ENCODE data around the gene KCTD10.
"Not testable (repeated sequence)": the region's sequence is repeated elsewhere in the genome, so short reads cannot be mapped to it uniquely, and the experiment has no call there.

The KCTD10 gene

DNA sequence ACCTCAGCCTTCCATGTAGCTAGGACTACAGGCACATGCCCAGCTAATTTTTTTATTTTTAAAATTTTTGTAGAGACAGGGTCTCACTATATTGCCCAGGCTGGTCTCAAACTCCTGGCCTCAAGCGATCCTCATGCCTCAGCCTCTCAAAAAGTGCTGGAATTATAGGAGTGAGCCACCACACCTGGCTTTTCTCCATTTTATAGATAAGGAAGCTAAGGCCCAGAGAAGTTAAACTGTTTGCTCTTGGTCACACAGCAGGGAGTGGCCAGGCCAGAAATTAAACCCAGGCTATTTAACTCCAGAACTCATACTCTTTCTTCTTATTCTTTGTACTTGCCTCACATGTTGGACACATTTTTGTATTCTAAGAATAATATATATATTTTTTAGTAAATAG lies 16.8 kb upstream of the KCTD10 start:
- DNase-seq: no peak

DNA sequence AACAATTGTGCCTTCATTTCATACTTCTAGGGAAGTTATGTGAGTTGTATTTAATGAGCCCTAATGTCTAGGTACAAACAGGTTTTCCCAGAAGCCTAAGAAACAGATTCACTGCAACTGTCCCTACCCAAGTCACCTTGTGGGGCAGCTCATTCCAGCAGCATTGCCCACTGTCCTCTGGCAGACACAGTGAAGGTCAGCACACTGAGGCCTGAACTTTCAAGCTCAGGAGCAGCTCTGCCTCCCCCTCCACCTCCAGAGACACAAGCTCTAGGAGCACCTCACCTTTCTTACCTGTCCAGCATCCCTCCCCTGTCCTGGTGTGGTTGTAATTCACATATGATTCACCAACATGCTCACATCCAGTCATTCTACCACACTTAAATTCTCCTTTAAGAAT lies 16.0 kb upstream of the KCTD10 start:
- no peak for DNase-seq

DNA sequence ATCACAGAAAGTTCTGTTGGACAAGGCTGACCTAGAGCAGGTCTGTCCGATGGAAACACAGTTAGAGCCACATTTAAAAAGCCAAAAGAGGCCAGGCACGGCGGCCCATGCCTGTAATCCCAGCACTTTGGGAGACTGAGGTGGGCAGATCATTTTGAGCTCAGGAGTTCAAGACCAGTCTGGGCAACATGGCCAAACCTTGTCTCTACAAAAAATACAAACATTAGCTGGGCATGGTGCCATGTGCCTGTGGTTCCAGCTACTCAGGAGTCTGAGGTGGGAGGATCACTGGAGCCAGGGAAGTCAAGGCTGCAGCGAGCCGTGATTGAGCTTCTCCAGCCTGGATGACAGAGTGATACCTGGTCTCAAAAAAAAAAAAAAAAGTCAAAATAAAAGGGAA lies 15.3 kb upstream of the KCTD10 start:
- no peak for DNase-seq

DNA sequence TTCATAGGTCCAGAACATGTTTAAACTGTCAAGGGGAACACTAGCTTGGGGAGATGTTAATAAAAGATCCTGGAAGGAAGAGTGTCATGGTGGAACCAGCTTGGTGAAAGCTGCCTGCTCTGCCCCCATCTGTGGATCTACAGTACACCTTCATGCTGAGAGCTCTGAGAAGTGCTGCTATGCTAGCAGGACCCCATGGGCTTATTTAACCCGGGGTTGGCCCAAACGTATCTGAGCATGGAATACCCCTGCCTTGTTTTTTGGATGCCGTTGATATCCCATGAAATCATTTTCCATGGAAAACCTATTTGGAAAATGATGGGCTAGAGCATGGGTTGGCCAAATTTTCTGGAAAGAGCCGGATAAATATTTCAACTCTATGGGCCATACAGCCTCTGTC lies 14.6 kb upstream of the KCTD10 start:
- no peak for DNase-seq

DNA sequence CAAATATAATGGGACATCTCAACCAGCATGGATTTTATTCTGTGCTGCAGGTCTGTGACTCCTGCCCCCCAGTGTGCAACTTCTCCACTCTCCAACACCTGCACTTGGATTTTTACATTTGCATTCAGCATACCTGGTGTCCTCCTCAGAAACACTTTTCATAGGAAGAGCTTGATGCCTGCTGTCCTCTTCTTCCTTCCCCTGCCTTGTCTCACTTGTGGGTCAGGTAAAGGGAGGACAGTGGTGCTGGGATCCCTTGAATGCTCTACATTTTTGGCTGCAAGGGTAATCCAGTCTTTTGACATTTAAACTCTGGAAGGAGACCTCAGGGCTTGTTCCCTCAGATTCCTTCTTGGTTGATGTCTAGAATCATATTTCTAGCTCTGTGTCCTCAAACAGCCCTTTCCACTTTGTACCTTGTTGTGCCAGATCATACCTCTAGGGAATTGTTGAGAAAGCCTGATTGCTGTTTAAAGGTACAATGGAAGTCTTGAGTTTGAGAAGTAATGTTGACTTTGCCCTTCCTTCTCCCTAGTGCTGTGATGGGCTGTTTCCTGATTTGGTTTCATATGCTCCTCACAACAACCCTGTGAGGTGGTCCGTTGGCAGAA lies 13.0 kb upstream of the KCTD10 start:
- DNase-seq: no peak

DNA sequence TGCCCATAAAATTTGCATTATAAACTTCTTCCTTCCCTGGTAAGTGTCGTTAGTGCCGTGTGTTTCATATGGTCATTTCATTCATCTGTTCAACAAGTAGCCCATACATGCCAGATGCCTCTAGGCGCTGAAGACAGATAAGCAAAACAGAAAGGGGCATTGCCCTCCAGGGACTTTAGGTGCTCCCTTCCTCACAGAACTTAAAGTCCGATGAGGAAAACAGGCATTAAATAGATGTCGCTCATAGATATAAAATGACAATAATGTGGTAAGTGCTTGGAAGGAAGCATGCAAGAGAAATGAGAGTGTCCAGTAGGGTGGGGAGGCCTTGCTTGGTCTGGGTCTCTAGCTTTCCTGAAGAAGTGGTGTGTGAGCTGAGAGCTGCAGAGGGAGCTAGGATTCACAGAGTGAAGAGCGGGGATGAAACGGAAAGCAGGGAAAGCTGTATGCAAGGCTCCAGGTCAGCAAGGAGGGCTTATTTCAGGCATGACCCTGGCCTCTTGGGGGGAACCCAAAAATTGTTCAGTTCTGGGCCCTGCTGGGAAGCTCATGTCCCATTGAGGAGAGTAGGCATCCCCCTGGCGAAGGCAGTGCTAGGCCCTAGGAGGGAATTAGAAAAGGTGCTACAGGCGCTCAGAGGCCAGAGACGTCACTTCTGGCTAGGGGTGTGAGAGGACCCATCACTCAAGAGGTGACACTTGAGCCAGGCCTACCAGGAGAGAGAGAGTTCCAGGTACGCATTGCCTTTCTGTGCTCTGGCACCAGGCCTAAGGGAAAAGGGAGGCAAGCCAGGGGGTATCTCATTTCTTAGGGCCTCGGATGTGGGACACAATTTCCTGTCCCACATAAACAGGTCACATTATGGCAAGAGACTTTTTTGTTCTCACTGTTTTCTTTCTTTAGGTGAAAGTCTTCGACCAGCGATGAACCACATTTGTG lies 12.2 kb upstream of the KCTD10 start:
- DNase-seq: no peak

DNA sequence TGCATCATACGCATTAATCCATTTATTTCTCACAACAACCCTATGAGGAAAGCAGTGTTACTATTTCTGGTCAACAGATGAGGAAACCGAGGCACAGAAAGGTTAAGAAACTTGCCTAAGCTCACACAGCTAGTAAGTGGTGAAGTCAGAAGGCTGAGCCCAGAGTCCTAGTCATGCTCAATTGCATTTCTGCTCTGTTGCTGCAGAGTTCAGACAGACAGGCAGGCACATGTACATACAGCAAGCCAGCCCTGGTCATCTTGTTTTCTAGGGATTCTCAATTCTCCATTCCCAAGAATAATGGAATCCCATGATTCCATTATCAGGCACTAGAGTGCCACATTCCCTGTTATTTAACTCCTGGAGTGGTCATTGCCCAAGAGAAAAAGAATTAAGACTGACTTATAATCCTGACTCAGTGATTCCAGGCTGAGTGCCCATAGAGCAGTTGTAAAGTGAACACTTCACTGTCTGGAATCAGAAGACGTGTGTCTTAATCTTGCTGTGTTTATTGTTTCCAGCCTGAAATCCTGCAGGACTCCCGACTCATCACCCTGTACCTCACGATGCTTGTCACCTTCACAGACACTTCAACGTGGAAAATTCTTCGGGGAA lies 11.1 kb upstream of the KCTD10 start:
- DNase-seq: no peak

DNA sequence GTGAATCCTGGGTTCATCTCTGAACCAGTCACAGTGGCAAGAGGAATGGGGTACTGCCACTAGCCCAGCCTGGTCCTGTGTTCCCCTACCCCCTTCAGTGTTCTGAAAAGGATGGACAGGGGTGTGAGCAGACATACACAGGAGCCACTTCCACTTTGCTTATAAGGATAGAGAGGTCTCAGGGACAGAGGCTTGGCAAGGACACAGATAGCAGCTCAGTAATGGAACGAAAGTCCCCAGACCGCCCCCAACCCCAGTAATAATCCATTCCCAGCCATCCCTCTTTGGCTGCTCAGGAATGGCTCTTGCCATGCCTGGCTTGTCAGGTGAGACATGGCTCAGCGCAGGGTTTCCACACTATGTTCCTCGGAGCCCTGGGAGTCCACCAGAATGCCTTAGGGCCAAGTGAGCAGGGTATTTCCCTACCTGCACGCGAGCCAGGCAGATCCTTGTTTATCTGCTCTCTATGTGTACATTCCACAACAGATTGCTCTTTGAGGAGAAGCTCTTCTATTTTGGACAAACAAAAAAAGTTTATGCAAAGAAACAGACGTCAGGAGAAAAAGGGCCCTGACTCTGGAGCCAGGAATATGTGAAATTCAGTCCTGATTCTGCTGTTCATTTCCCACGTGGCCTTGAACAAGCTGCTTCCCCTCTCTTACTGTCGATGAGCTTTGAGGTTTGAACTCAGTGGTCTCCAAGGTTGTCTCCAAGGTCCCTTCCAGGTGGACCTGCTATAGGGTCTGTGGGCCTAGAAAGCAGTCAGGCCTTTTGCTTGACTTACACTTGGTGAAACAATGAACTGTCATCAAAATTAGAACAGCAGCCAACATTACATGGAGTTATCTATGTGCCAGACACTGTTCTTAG lies 10.3 kb upstream of the KCTD10 start:
- no peak for DNase-seq

DNA sequence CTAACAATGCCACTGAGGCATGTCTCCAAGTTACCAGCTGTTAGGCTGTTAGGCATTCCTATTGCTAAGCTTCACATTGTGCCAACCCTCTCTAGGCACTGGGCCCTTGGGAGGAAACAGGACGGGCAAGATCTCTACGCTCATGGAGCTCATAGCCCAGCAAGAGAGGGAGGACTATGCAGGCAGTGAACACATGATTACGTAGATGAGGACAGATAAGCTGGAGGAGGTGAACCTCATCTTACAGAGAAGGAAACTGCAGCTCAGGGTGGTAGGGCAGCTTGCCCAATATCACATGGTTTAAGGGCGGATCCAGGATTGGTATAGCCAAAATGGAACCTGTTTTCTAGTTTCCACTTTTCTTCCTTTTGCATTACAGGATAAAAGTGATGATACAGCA lies 8.1 kb upstream of the KCTD10 start:
- no peak for DNase-seq

DNA sequence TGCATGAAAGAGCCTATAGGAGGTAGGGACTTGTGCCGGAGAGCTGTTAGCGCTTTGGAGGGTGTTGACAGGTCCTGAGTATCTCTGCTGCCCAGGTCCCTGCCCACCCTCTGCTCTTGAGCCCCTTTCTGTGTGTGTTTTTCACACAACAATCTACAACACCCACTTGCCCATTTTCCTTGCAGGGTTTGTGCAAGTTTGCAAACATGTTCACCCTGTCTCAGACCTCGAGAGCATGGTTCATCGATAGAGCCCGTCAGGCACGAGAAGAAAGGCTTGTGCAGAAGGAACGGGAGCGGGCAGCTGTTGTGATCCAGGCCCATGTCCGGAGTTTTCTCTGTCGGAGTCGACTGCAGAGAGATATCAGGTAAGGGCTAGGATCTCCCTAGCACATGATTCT lies 6.2 kb upstream of the KCTD10 start:
- no peak for DNase-seq

DNA sequence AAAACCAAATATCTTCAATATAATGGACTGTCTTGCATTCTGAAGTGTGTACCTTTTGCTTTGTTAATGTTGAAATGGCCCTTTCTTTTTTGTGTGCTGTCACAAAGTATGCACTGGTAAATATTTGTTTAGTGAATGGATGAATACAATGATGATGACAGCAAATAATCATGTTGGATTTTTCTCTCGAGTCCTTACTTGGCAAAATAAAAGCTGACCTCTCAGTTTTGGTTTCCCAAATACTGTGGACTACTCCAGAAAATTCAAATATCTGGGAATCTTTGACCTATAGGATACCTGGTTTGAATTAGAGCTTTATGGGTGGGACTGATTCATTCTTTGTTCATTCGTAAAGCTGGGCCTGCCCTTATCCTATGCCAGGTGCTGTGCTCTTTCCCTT lies 5.8 kb upstream of the KCTD10 start:
- no peak for DNase-seq

DNA sequence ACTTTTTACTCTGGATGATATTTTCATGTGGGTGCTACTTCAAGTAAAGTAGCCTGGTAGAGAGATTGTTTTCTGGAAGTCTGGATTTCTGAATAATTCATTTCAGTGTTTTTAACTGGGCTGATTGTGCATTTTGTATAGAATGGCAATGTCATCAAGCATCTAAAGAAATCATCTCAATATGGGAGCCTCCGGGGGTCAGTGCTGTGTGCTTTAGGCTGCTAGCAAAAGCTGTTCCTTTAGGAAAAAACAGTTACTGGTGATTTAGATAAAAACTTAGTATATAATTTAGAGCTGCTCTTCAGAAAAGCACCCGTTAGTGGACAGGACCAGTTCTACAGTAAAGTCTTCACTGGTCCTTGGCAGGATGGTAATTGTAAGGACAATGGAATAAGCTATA lies 5.4 kb upstream of the KCTD10 start:
- DNase-seq: no peak

DNA sequence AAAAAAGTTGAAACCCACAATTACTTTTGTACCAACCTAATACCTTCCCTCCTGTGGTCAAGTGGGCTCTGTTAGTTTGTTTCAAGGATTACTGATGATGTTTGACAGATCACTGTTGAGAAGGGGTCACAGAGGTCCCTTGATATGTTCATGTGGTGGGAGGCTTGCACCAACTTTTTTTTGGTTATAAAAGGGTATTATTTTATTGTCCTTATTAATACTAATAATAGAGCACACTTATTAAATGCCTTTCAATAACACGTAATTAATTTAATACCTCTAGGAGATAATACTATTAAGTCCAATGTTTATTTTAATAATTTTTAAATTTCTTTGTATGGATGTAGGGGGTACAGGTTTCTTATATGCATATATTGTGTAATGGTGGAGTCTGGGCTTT lies 4.8 kb upstream of the KCTD10 start:
- DNase-seq: no peak

DNA sequence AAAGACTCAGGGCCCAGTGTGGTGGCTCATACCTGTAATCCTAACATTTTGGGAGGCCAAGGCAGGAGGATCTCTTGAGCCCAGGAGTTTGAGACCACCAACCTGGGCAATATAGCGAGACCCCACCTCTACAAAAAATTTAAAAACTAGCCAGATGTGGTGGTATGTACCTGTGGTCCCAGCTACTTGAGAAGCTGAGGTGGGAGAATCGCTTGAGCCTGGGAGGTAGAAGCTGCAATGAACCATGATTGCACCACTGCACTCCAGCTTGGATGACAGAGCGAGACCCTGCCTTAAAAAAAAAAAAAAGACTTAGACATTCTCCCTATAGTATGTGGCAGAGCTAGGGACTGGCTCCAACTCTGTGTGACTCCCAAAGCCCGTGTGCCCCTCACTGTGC lies 3.3 kb upstream of the KCTD10 start:
- DNase-seq: no peak

DNA sequence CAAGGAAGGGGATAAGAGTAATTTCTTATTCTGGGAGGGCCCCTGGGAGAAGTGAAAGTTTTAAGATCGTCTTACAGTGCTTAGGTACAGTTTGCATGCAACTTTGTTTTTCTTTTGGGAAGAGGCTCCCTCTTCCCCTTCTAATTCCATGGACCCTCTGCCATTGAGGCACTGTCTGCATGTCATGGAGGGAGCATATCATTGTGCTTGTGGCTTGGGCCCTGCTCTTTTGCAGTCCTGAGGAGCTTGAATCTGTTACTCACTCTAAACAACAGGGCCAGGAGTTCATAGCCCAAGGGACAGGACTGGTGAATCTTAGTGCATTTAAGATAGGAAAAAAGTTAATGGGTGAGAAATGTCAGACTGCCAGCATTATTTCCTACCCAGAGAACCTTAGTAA lies 2.7 kb upstream of the KCTD10 start:
- DNase-seq: no peak

DNA sequence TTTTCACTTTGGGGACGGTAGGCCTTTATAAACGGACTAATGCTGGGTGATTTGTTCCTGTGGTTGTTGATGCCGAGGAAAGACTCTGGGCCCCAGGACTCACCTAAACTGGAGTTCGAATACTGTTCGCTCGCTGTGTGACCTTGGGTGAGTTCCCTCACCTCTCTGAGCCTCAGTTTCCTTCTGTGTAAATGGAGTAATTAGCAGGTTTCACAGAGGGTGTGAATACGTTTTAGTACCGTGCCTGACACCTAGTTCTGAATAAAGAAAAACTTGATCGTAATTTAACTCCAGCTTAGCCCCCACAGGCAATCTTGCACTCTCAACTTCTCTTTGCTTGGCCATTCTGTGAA lies 839 bp upstream of the KCTD10 start:
- no peak for DNase-seq

DNA sequence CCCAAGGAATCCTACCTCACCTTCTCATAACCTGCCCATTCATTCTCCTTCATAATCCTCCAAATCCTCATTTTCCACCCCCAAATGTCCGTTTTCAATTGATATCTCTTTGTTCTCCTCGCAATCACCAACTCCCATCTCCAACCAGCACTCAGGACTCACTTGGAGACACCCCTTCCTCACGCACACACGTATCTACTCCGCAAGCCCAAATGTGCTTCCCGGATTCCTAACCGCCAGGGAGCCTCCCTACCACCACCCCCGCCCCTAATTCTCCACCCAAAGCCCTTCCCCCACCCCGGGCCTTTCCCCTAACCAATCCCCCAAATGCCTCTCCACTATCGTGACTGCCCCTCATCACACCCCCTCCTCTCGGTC lies 304 bp downstream of the KCTD10 start:
- DNase-seq: no peak

DNA sequence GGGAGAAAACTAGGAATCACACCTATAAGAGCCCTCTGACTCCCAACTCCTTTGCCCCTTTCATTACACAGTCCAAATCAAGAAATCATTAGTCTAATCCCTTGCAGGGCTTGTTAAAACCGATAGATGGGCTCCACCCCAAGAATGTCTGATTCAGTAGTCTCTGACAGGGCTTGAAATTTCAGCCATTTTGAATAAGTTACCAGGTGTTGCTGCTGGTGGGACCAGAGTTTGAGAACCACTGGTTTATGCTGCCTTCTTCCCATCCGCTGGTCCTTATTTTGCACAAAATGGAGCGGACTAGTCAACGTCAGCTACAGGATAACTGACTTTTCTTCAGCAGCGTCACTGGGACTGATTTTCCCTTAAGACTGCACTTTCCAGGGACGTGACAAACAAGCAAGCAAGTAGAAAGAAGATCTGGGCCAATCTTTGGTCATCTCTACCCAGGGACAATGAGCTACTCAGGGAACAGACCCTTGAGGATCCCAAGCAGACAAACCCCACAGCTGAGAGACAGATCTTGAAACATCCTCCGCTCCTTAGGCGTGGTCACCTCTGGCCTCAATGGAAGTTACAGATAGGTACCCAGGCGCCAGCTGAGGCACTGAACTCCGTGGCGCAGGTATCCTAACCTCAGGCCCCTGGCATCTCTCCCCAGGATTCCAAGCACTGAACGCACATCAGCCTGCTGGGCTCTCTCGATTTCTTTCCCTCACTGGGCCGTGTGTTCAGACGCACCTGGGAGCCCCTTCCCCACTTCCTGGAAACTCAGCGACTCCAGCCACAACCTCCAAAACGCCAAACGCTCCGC lies 900 bp downstream of the KCTD10 start:
- no peak for DNase-seq

DNA sequence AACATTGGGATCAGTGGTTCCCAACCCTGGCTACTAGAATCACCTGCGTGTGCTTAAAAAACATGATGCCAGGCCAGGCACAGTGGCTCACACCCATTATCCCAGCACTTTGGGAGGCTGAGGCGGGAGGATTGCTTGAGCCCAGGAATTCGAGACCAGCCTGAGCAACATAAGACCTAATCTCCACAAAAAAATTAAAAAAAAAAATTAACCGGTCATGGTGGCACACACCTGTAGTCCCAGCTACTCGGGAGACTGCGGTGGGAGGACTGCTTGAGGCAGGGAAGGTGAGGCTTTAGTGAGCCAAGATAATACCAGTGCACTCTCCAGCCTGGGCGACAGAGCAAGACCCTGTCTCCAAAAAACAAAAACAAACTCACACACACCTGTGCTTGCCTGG lies 2.0 kb downstream of the KCTD10 start:
- no peak for DNase-seq

DNA sequence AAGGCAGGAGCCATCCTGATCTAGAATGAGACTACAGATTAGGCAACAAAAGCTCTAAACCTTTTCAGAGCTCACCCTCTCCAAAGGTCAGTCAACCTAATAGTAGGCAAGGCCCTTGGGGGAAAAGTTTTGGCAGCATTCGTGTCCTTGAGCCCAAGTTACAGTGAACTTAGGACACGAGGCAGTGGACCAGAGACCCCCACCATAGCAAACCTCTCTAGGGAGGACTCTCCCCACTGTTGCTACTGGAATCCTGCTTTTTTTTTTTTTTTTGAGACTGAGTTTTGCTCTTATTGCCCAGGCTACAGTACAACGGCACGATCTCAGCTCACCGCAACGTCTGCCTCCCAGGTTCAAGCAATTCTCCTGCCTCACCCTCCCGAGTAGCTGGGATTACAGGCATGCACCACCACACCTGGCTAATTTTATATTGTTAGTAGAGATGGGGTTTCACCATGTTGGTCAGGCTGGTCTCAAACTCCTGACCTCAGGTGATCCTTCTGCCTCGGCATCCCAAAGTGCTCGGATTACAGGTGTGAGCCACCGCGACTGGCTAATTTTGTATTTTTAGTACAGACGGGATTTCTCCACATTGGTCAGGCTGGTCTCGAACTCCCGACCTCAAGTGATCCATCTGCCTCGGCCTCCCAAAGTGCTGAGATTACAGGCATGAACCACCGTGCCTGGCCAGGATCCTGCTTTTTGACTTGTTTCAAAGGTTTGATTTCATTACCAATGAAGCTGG lies 3.4 kb downstream of the KCTD10 start:
- DNase-seq: not testable (repeated sequence)

DNA sequence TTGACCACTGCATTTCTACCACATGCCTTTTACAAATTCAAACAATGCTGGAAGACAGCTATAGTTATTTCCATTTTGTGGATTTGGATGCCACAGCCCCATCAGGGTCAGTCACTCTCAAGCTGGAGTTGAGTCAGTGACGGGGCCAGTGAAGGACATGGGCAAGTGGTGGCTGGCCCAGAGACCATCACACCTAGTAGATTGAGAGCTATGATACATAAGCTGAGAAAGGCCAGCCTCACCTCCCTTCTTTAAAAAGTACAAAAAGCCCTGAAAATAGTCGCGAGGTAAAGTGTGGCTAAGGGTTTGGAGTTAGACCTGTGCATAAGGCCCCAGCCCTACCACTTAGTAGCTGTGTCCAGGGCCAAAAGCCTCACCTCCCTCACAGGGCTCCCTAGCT lies 4.1 kb downstream of the KCTD10 start:
- DNase-seq: no peak

DNA sequence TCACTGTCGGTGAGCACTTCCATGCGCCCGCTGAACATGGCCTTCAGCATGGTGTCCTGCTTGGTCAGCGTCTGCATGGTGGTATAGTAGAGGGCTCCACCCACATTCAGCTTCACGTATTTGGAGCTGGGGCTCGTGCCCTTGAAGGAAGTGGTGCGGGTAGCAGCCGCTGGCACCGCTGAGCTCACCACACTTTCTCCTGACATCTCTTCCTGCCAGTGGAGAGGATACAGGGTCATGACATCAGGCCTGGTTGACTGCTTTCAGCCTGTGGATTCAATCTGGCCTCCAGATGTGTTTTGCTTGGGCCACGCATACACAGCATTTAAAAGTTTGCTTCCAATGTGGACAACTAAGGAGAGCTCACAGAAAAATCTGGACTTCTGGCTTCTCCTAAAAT lies 7.6 kb downstream of the KCTD10 start:
- no peak for DNase-seq

All from activated CD4-positive, alpha-beta T cell treated with anti-CD3 and anti-CD28 coated beads, Interleukin-2, amount 50 U/mL, for 1 hour (primary cell).